ENCODE results near the gene NTM.

- TF ChIP-seq CTCF (IDR thresholded peaks at IDR 0.05; ENCODE audit: low read depth, low read length, poor library complexity, severe bottlenecking) (no peak), EZH2phosphoT487 (IDR thresholded peaks at IDR 0.05; ENCODE audit: borderline replicate concordance, low read length) (no peak)
Measured at GRCh38 chr11:132035766-132036165, 665.4 kb downstream of the NTM start.
